A673 (cell line): Measurements from ENCODE around the gene ALKBH3. TPM values are rescaled to one million over a fixed set of nuclear protein-coding genes. Genes with fewer than 3 reads are reported as not detected.

Experiments used
- Bru-seq: library from RNA; stranded (reverse); fragments of 400-500 nt; gene quantifications from one replicate; lab custom pipeline; 2021; lab: Mats Ljungman, UMichigan
- BruChase-seq, 2 experiments: library from RNA; stranded (reverse); fragments of 400-500 nt; gene quantifications; one replicate each; lab custom pipeline; 2021; lab: Mats Ljungman, UMichigan
- BruUV-seq: library from RNA; stranded (reverse); fragments of 400-500 nt; replicated peaks from 2 replicates; lab custom pipeline; 2021; lab: Mats Ljungman, UMichigan
- CTCF ChIA-PET: fragments of 300-600 bp; sonication (Branson Sonifier 250); formaldehyde crosslinking; loops from one replicate; lab custom pipeline; 2022; ENCODE audit warnings: antibody characterized with exemption; lab: Charles Lee
- POLR2A ChIA-PET: fragments of 300-600 bp; sonication (Branson Sonifier 250); formaldehyde crosslinking; loops from one replicate; lab custom pipeline; 2022; ENCODE audit warnings: antibody characterized with exemption; ENCODE audit not compliant: low non-redundant PET; lab: Charles Lee
- DNase-seq: peaks from one replicate; pipeline ENCODE4 v3.0.0-alpha.2; 2015; ENCODE audit warnings: low spot score
- H3K27ac ChIP-seq: fragments of 200-600 bp; sonication (generic); 2 replicates; pipeline ENCODE4 v1.5.1; 2016; ENCODE audit warnings: mixed run types, low read depth, mild to moderate bottlenecking, mixed read lengths, antibody characterized with exemption, low read length; ENCODE audit not compliant: poor library complexity, severe bottlenecking
- H3K27me3 ChIP-seq: fragments of 200-600 bp; sonication (generic); replicated peaks from 2 replicates; pipeline ENCODE4 v1.6.1; 2017; ENCODE audit warnings: mixed run types, low read depth, mild to moderate bottlenecking, mixed read lengths, antibody characterized with exemption, low read length; ENCODE audit not compliant: insufficient read depth, poor library complexity
- H3K36me3 ChIP-seq: fragments of 200-600 bp; sonication (generic); 2 replicates; pipeline ENCODE4 v1.6.1; 2016; ENCODE audit warnings: mixed run types, mild to moderate bottlenecking, mixed read lengths, antibody characterized with exemption, low read length; ENCODE audit not compliant: insufficient read depth, poor library complexity, severe bottlenecking
- H3K4me1 ChIP-seq: fragments of 200-600 bp; sonication (generic); 2 replicates; pipeline ENCODE4 v1.6.1; 2017; ENCODE audit warnings: mixed run types, mild to moderate bottlenecking, mixed read lengths, antibody characterized with exemption, low read length; ENCODE audit not compliant: insufficient read depth, poor library complexity, severe bottlenecking
- H3K4me3 ChIP-seq: fragments of 200-600 bp; sonication (generic); 2 replicates; pipeline ENCODE4 v1.5.1; 2016; ENCODE audit warnings: low read depth, mixed run types, mild to moderate bottlenecking, mixed read lengths, low read length; ENCODE audit not compliant: poor library complexity, severe bottlenecking
- H3K9me3 ChIP-seq: fragments of 200-600 bp; sonication (generic); 2 replicates; pipeline ENCODE4 v1.6.1; 2016; ENCODE audit warnings: mixed run types, low read depth, mild to moderate bottlenecking, mixed read lengths, antibody characterized with exemption, low read length; ENCODE audit not compliant: poor library complexity, severe bottlenecking
- EZH2 ChIP-seq: fragments of 200-600 bp; sonication (generic); IDR thresholded peaks from 2 replicates; pipeline ENCODE4 v1.6.1; 2017; ENCODE audit warnings: borderline replicate concordance, low read depth, mild to moderate bottlenecking, mixed read lengths, antibody characterized with exemption, low read length; ENCODE audit not compliant: poor library complexity, severe bottlenecking
- intact Hi-C: fragments of 100-400 bp; cut with micrococcal nuclease; formaldehyde crosslinking; loops from one replicate; pipeline ENCODE4 v1.10.0; 2022; ENCODE audit not compliant: unreplicated experiment
- long read RNA-seq: library from polyadenylated mRNA; stranded (forward); transcript quantifications from one replicate; pipeline ENCODE4 v2.0.0, GENCODE V29; 2022
- total RNA-seq: library from RNA; stranded (reverse); gene quantifications from 2 replicates; pipeline ENCODE4 v1.2.3, GENCODE V29; 2021
- TF ChIP-seq, protein P1 (sequence below): fragments of 300-800, 200-600 bp; sonication (generic); conservative IDR thresholded peaks from 2 replicates; pipeline ENCODE4 v1.5.1; 2017; ENCODE audit warnings: low read depth, mild to moderate bottlenecking, antibody characterized with exemption, low read length, moderate library complexity, mixed read lengths

The ALKBH3 gene
- total RNA-seq (94.4 and 96.6 TPM in 2 replicates), Bru-seq, nascent RNA (percentile 90 among the genes with signal in this experiment), BruChase-seq, experiment 1, labeled RNA remaining after a 2-hour chase (percentile 82 among the genes with signal in this experiment), BruChase-seq, experiment 2, labeled RNA remaining after a 6-hour chase (percentile 76 among the genes with signal in this experiment)
- long read RNA-seq, transcript ALKBH3-201 (10 exons, 1,474 nt) = major isoform, 50 of 96 reads
- long read RNA-seq, partial matches to known transcripts = 3 of 96 reads
- long read RNA-seq, other reads (novel, unspliced or antisense) = 42 of 96 reads

DNA sequence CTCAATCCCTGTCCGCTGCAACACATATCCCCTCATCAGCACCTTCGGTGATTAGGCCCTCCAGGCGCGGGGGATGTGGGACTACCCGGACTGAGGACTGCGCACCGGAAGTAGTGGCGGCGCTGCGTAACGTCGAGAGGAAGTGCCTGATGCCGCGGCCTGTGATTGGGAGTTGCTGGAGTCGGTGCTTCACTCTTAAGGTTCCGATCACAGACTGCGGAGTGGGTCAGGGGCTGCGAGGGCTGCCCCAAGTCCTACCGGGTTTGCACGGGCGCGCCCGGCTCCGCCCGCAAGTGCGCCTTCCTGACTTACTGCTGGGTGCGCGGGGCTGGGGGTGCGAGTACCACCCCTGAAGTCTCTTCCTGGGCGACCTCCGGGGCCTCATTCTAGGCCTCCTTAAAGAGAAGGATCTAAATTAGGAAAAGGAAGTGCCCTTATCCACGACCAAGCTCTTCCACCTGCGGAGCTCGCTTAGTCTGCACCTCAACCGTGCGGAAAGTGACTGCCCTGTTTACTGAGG, at the start of gene ALKBH3:
Gene ALKBH3, plus strand, starts transcription at position 192 of the 520 bp plus-strand sequence. CDS start 1,822 bp downstream, outside the sequence.
- ChIA-PET POLR2A (no interaction called here), CTCF (no interaction called here)
- peak within 1 kb of the TSS; percentile 67 for H3K4me3 ChIP-seq
- DNase-seq = peak; percentile 100
- H3K27ac ChIP-seq = peak within 1 kb of the TSS; percentile 66
- intact Hi-C loops = no loop called here
- H3K9me3 ChIP-seq = no peaks in the 10 kb centered on the region
- no TSS peak for BruUV-seq
- peaks cover 20% of the 10 kb centered on the region for H3K36me3 ChIP-seq
- no peaks in the 10 kb centered on the region for H3K27me3 ChIP-seq
- TF ChIP-seq, protein P1, sequence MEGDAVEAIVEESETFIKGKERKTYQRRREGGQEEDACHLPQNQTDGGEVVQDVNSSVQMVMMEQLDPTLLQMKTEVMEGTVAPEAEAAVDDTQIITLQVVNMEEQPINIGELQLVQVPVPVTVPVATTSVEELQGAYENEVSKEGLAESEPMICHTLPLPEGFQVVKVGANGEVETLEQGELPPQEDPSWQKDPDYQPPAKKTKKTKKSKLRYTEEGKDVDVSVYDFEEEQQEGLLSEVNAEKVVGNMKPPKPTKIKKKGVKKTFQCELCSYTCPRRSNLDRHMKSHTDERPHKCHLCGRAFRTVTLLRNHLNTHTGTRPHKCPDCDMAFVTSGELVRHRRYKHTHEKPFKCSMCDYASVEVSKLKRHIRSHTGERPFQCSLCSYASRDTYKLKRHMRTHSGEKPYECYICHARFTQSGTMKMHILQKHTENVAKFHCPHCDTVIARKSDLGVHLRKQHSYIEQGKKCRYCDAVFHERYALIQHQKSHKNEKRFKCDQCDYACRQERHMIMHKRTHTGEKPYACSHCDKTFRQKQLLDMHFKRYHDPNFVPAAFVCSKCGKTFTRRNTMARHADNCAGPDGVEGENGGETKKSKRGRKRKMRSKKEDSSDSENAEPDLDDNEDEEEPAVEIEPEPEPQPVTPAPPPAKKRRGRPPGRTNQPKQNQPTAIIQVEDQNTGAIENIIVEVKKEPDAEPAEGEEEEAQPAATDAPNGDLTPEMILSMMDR = no peak
- no peak for TF ChIP-seq EZH2
- peaks cover 7% of the 10 kb centered on the region for H3K4me1 ChIP-seq

DNA sequence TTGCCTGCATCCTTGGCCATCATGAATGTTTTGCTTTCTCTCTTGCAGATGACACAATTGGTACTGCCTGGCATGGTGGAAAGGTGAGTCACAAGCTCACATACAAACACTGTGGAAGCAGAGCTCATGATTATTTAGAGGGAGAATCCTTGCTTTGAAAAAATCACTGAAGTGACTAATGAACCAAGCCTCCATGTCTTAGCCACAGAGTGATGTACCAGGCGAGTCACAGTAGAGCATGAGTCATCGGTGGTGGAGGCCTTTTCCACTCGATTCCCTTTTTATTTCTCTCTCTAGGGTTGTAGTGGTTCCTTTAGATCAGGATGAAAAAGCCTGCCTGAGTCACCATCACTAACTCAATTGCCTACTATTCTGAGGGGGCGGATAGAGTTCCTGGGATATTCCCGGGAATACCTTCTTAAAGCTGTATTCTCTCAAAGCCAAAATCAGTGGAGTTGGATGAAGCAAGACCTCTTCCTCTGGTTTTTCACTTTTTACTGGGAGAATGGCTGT, 49.6 kb upstream of the ALKBH3 start:
- CTCF ChIA-PET = no interaction called here
- no peaks in the 10 kb centered on the region for H3K9me3 ChIP-seq
- no TSS peak for BruUV-seq
- DNase-seq = peak; percentile 90
- no peak overlapping the region for H3K4me3 ChIP-seq
- H3K27ac ChIP-seq = no peak overlapping the region
- intact Hi-C loops = no loop called here
- no peak for TF ChIP-seq EZH2
- TF ChIP-seq, protein P1 = no peak
- H3K36me3 ChIP-seq = peaks cover 22% of the 10 kb centered on the region
- H3K27me3 ChIP-seq = no peaks in the 10 kb centered on the region
- peaks cover 4% of the 10 kb centered on the region for H3K4me1 ChIP-seq
- POLR2A ChIA-PET = interaction anchor here (0.6 kb wide), 1 partner anchor 283 kb away, joined by 3 read pairs; no protein-coding TSS in a partner anchor

DNA sequence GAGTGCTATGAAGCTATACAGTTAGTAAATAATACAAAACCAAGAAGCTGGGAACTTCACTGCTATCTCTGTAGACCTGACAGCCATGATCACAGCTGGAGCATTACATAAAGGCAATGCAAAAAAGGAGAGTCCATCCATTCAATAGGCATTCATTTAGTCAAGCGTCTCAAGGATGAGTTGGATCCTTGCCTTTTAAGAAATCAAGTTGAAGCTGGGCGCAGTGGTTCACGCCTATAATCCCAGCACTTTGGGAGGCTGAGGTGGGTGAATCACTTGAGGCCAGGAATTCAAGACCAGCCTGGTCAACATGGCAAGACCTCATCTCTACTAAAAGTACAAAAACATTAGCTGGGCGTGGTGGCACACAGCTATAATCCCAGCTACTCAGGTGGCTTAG, 48.1 kb upstream of the ALKBH3 start:
- no TSS peak for BruUV-seq
- Histone ChIP-seq H3K27ac (no peak overlapping the region), H3K27me3 (no peaks in the 10 kb centered on the region), H3K36me3 (peaks cover 29% of the 10 kb centered on the region), H3K9me3 (no peaks in the 10 kb centered on the region), H3K4me1 (peaks cover 4% of the 10 kb centered on the region), H3K4me3 (no peak overlapping the region)
- intact Hi-C loops = no loop called here
- no peak for DNase-seq
- TF ChIP-seq, protein P1 = no peak
- no peak for TF ChIP-seq EZH2
- ChIA-PET CTCF (no interaction called here), POLR2A (interaction anchor here (0.6 kb wide), 2 partner anchors 82 to 1806 kb away, joined by 4 to 6 read pairs; no protein-coding TSS in a partner anchor)
